Stimulated activated CD8-positive, alpha-beta memory T cell treated with anti-CD3 and anti-CD28 coated beads, Interleukin-7, amount 100 ng/mL, for 24 hours (primary cell): Measurements from ENCODE around the gene TBC1D7.

Experiments
- DNase-seq: peaks from one replicate; pipeline ENCODE4 v3.0.0-alpha.2; 2020; ENCODE audit warnings: low read depth

TBC1D7 gene

DNA sequence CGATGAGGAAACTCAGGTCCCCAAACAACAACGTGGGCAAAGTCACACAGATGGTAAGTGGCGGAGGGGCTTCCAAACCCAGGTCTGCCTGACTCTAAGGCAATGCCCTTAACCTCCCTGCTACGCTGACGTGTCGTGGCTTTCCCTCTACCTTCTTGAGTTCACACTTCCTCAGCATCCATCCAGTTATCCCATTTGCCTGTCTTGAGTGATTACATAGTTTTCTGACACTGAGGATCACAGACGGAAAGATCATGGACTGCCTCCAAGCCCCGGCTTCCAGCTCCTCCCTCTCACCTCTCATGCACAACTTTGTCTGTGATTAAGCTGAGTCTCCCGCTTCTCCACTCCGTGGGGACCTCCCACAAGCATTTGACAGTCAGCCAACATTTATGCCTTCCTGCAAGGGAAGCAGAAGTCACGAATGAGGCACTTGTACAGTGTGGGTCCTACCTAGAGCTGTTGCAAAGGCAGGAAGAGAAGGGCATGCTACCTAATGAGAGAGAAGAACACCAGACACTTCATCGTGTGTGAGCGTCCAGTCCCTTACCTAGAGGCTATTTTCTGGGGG is 33.8 kb downstream of the TBC1D7 start:
- DNase-seq, result no peak

DNA sequence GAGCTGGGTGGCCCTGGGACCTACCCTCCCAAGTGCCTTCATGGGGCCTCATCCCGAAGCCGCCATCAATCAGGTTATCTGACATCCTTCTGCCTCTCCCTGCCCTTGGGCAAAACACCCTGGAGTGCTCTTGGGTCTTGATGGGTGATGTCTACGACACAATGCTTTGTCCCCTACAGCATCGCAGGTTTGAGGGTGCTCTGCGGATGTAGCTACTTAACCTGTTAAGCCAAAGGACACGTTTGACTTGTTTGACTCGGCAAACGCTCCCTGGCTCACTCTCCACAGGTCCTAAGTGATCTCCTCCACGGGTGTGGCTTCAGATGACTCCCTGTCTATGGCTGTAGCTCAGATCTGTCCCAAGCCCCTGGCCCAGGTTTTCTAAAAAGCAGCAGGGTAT is 35.6 kb downstream of the TBC1D7 start:
- no peak for DNase-seq

DNA sequence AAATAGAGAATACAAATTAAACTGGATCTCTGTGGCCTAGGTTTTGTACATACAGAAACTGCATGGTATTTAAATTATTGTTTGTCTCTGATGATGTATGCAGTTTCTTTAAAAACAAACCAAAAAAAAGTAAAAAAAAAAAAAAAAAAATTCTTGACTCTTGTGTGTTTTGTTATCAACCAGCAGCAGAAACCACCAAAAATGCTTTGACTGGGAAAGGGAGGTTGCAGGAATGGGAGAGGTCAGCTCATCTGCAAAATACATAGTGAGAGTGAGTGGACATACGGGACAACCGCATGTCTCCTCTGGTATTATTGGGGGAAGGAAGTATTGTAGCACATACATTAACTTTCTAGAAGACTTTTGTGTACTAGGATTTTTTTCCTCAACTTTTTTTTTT is 38.0 kb downstream of the TBC1D7 start:
- no peak for DNase-seq

DNA sequence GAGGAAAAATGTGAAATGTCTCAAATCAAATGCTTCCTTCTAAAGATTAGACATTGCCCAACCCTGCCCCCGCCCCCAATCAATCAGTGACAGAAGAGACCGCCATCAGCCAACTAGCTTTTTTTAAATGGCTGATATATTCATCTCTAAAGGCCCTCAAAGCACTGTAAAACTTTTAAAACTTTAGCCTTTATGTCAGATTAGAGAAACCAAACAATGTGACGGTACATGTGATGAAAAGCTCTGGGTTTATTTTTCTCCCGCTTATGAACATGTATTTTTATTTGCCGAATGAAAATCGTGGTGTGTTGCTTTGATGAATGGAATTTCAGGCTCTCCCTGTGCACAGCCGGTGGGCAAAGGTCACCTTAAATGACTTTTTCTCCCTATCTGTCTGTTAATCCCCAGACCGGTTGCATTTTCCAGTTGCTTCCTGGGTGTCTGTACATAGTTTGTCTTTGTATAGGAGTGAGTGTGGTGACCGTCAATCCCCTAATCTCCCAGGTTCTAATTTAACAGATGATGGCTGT is 38.5 kb downstream of the TBC1D7 start:
- no peak for DNase-seq

DNA sequence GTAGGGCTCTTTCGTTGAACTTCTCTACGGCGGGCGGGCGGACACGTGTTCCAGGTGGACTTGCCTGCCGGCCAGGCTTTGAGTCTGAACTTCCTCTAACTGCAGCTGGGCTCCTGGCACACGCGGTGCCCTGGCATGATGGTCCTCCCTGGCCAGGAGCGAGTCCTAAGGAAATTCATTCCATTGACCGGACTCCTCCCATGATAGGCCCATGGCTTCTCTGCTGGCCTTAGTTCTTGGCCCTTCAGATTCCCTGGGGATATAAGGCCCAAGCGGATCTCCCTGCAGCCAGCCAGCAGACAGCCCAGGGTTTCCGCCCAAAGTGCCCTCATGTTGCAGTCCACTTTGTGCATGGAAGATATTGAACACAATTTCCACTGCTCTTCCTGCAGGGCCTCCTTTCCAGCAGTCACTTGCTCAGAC is 39.4 kb downstream of the TBC1D7 start:
- DNase-seq, result no peak

DNA sequence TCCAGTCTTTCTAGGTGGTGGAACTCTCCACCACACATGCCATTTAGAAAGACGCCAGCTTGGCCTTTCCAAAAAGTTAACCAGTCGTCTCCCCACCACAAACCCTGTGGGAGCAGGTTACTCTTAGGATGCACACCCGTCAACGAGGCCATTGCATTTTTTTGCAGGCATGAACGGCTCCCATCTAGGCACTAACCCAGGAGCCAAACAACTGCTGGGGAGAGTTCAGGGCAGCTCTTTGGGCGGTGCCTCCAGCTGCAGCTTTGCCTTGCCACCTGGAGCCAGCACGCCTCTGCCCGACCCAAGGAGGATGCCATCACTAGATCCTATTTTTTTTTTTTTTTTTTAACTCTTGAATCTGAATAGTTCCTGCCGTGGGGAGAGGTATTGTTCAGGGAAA is 39.9 kb downstream of the TBC1D7 start:
- DNase-seq, result no peak

DNA sequence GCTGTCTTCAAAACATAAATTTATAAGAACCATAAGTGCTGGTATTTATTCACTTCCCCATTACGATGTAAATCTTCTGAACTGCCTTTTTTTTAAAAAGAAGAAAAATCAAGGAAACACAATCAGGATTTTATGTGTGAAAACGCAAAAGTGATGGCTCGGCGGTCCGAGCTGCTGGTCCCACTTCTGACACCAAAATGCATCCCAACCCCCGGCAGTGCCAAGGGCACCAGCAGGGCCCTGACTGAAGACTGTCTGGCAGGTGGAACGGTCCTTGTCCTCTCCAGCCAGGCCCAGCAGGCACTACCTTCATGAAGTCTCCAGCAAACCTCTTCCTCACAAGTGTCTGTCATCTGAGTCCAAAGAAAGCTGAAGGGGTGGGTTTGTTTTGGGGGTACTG is 41.2 kb downstream of the TBC1D7 start:
- DNase-seq, result no peak

DNA sequence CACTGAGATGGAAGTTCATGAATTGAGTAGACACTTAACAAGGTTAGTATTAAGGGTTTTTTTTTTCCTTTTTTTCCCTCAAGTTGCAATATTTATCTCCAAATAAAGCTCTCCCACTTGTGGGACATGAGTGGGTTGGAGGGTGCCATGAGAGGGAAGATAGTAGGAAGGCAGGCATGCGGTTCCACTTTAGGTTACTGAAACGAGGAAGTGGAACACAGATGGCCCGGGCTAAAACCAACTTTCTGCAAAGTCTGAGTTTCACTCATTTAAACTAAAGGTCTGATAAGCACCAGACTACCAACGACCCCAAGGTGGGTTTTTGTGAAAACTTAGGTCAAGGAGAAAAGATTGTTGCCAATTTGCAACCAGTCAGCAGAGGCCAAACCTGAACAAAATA is 42.2 kb downstream of the TBC1D7 start:
- no peak for DNase-seq

DNA sequence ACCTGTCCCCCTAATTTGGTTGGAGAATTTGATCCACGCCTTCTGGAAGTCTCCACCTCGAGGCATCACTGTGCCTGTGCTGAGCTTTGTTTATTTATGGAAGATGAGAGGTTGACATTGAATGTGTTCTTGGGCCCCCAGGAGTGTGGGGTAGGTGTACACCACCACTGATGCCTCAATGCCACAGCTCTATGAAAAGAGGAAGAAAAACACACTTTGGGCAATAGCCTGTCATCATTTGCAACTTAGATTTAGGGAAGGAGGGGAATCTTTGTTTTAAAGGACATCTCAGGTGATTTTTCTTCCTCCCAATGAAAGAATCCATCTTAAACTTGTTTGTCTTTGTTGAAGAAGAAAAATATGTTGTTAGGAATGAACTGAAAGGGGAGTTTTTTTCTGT is 42.6 kb downstream of the TBC1D7 start:
- no peak for DNase-seq

DNA sequence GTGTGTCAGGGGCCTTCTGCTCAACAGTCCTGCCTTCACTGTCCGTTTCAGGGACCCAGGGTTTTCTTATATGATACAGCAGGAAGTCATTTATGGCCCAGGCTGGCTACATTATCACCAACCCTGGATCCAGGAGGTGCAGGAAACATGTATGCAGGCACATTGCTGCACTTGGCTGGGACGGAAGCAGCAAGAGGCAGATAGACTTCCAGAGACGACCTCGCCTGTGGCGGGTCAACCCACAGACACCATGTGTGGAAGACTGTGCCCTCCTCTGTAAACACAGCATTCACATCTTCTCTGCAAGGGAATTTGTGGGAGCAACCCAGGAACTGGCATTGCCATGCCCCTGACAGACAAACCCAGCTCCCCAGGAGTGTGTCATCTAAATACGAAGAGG is 43.7 kb downstream of the TBC1D7 start:
- DNase-seq, result no peak

DNA sequence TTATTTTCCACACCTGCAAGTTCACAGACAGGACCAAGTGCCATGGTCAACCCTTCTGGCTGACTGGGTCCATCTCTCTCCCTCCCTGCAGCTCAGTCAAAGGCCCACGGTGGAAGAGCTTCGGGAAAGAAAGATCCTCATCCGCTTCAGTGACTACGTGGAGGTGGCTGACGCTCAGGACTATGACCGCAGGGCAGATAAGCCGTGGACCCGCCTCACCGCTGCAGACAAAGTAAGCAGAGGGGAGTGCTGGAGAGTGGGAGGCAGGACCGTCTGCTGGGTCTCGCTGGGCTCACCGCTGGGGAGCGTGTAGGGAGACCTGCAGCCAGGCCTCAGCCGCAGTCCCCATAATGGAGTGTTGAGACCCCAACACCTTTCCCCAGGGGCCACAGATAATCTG is 45.0 kb downstream of the TBC1D7 start:
- DNase-seq, result no peak

DNA sequence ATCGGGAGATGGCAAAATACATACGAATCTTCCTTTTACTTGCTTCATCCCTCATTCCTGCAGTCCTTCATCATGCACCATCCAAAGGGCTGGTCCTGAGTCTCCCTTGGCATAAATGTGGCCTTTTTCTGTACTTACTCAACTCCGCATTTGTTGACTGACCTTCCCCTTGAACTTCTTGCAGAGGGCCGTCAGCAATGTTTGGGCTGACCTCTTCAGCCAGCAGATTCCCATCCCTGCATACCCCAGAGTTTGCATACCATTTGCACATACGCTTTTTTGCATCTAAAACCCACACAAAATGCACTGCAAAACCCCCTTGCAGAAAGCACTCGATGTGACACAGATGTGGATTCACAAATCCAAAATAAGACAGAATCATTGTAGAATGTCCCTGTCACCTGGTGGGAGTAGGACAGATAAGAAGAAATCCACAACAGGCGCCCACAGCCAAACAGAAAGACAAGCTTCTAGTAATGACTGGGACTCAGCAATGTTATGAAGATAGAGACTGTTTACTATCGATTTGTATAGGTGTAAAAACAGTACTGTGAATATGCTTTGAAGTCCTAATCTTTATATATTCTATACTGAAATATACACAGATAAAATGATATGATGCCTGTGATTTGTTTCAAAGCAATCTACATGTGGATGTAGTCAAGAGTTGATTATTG is 45.8 kb downstream of the TBC1D7 start:
- DNase-seq, result no peak

DNA sequence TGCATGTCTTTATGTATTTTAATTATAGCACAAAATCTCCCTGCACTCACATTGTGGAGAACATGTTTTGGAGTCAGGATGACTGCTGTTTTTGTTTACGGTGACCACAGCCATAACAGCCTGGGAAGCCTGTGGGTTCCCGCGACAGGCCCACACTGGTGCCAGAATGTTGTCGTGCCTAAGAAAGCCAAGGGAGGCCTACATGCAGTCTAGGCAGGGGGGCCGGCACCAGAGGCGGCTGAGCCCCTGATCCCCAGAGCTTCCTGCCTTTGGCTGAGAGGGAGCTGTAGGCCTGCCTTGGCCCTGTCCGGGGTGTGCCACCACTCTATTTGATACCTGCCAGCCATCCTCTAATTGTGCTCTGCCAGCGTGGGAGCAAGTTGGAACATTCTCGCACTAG is 46.7 kb downstream of the TBC1D7 start:
- no peak for DNase-seq

DNA sequence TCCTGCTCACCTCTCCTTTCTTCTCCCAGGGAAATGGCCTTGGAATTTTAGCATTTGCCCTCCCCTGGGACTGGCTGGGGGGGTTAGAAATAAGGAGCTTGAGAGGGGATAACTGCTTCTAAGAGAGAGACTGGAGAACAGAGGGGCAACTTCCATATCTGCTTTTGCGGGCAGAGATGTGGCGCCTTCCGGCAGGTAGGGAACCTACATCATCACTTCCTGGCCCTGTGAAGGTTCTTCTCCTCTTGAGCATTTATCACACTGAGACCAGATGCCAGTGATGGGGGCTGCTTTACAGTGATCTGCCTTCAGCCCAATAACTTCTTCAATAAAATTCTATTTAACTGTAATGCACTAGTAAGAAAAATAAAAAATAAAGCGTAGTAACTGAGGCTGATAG is 48.1 kb downstream of the TBC1D7 start:
- DNase-seq, result no peak

DNA sequence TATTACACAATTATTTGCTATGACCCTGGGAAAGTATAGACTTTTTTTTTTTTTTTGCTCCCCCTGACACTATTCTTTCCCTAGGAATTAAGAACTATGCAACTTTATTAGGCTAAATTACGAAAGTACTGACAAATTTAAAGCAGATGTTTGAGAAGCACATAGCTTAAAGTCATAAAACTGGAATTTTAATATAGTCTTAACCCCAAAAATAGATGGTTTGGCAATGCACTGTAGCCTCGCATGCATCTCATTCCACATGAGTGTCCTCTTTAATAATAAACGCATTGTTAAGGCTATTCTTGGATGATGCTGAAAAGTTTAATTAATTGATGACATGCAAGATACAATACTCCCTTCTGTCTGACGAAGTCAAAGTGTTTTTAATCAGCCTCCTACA is 49.3 kb downstream of the TBC1D7 start:
- no peak for DNase-seq

DNA sequence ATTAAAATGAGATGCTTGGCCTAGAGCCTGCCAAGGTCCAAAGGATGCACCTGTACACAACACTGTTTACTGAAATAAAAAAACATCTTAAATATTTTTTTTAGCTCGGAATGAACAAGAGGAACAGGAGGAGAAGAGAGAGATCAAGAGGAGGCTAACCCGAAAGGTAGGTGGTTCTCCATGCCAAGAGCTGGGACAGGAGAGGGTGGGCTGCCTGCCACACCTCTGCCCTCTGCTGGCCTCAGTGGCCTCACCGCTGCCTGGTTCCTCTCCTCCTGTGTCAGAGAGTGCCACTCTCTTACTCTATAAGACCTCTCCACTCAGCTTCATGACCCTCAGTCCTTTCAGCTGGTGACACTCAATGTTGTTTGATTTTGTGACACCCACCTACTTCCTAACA is 50.2 kb downstream of the TBC1D7 start:
- DNase-seq, result no peak

DNA sequence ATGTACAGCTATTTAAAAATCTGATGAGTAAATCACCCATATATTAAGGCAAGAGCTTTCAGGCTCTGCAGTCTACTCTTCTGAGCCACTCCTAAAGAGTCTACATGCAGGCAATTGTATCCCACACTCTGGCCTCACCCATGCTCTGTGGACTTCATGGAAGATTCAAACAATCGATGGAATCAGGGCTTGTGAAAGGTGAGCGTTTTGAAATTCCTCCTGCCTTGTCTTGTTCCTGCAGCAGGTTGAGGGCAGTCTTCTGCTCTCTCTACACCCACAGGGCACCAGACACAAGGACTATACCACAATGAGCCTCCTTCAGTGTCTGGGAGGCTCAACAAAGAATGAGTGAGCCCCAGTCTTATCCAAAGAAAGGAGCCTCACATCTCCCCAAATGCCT is 51.1 kb downstream of the TBC1D7 start:
- no peak for DNase-seq

DNA sequence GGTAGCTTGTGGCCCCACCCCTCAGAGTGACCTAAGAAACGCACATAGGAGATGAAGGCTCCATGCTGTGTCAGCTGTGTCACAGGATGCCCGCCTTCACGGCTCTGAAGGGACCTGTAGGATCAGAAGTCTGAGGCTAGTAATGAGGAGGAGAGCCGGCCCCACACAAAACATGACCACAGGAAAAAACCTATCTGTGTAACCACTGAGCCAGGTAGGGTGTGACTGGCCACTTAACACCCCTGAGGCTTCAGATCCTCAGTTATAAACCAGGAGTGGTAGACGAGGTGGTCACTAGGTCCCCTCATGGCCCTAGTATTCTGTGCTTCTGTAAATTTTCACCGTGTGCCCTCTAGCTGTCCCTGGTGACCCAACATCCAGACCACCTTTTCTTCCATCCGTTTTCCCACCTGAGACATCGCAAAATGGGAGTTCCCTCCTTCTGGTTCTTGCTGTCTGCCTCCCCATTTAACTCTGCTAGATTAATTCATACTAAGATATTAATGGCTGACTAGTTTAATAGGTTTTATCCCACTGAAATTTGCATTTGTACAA is 52.8 kb downstream of the TBC1D7 start:
- DNase-seq, result no peak

DNA sequence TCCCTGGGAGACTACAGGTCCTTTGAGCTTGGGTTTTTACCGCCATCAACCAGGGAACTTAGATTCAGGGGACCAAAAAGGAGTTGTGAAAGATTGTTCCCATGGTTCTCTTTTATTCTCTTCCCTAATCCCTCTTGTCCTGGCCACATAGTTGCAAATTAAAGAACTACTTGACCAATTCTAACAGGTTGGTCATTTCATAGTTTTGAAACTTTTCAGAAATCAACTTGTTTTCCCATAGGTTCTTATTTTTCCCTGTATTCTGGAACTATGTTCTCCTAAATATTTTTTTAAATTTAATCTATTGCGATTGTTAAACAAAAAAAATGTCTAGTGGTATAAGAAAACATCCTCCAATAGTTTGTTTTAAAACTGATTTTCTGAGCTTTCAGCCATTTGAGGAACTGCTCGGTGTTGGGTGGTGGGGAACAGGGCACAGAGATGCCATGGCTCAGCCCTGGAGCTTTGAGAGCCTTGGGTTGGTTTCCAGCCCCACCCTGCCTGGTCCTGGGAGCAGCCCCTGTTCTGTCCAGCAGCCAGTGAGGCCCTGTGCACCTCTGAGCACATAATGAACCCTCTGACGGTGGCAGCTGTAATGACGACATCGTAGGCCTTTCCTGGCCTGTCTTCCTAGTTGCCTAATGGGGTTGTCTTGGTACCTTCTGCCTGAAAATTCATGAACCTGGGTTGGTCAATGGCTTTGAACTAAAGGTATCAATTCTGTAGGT is 53.5 kb downstream of the TBC1D7 start:
- no peak for DNase-seq

DNA sequence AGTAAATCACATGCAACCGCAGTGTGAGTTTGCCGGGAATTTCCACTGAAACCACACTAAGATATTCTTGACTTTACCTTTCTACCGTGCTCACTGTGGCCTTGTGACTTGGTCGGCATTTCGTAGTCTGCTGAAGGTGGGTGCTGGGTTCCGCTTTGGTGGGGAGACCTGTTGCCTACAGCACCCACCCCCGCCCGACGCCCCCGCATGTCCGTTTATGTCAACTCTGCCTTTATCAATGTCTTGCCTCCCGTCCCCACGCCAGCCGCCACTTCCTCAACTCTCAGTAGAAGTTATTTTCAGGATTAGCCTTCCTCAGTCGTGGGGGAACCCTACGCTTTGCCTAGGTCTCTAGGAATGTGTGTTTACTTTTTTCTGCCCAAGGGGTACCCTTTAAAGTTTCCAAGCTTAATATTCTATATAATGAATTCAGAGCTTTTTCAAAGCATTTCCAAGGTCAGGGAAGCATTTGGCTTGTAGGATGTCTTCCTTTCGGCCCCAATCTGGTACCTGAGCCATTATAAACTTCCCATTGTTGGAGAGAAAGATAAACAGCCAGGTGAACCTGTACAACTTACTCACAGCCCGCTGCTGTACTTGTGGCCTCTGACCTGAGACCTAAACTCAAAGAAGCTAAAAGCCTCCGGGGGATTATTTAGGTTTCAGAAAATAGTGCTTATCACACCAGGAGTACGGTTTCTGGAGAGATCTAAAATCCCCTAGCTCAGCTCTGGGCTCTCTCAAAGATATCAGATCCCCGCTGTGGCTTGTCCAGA is 54.2 kb downstream of the TBC1D7 start:
- peak; percentile 33 for DNase-seq

DNA sequence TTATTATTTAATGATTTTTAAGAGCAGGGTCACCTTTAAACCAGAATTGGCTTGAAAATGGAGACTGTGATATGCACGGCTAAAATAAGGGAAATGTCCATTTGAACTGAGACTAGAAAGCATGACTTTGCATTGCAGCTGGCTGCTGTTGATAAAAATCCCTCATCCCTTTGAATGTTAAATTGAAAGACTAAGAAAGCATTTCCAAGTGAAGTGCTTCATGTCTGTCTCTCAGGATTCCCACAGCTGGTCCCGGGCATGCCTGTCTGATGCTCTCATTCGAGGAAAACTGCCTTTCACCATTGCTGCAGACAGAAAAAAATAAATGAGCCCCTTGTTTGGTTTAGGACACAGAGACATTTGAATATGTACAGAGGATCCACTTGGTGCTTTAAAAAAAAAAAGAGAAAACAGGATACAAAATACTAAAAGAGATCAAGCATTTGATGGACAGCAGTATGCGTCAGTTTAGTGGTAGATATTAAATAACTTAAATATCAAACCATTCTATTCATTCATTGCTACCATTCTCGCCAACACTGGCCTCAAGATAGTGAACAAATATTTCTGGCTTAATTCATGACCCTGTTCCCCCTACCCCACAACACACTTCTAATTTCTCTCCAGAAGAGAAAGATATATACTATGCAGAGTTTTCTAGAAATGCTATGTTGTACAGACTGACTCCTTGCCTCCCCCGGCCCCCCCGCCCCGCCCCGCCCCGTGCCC is 55.0 kb downstream of the TBC1D7 start:
- no peak for DNase-seq
